ENCODE data around the gene ABCC6. TPM values are rescaled to one million over a fixed set of nuclear protein-coding genes. Genes with fewer than 3 reads are reported as not detected.
"Not testable (repeated sequence)": the region's sequence is repeated elsewhere in the genome, so short reads cannot be mapped to it uniquely, and the experiment has no call there.

The ABCC6 gene
- total RNA-seq, 4 donors from 2014 or later, result 0.23 to 2.1 (median 0.90) TPM

- no peak overlapping the region for H3K4me3 ChIP-seq (ENCODE audit: low read depth, poor library complexity, severe bottlenecking)
- DNase-seq (ENCODE audit: low spot score in 2 of 2), result no peak
- WGBS, 2 donors, result 86 to 87% methylated on average over 4 of the region's 4 CpGs
- intact Hi-C loops (cut with DNase I; ENCODE audit: low total_unique reads), result no loop called here
- TF ChIP-seq POLR2A (IDR thresholded peaks at IDR 0.05), result no peak
- TF ChIP-seq CTCF (IDR thresholded peaks at IDR 0.05), result no peak
Measured at GRCh38 chr16:16163109-16163508, 60.2 kb downstream of the ABCC6 start.

- DNase-seq (ENCODE audit: low spot score in 2 of 2), result no peak
- 73 to 79% methylated on average over 3 of the region's 3 CpGs for WGBS, 2 donors
- TF ChIP-seq CTCF (IDR thresholded peaks at IDR 0.05), result no peak
- no peak for TF ChIP-seq POLR2A (IDR thresholded peaks at IDR 0.05)
- intact Hi-C loops (cut with DNase I; ENCODE audit: low total_unique reads), result no loop called here
- no peak overlapping the region for H3K4me3 ChIP-seq (ENCODE audit: low read depth, poor library complexity, severe bottlenecking)
Measured at GRCh38 chr16:16162591-16162990, 60.7 kb downstream of the ABCC6 start.

DNA sequence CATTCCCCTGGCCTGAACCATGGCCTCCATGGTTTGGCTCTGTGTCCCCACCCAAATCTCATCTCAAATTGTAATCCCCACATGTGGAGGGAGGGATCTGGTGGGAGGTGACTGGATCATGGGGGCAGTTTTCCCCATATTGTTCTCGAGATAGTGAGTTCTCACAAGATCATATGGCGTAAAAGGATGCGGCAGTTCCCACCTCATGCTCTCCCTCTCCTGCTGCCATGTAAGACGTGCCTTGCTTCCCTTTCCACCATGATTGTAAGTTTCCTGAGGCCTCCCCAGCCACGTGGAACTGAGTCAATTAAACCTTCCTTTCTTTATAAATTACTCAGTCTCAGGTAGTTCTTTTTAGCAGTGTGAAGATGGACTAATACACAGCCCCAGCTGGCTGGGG, 61.5 kb downstream of the ABCC6 start:
- WGBS, 2 donors, result 75 to 81% methylated on average over 5 of the region's 5 CpGs

GRCh38 chr16:16161319-16161718, 62.0 kb downstream of the ABCC6 start:
- intact Hi-C loops (cut with DNase I; ENCODE audit: low total_unique reads), result no loop called here
- DNase-seq (ENCODE audit: low spot score in 2 of 2), result no peak
- WGBS, 2 donors, result 67 to 75% methylated on average over 4 to 5 of the region's 5 CpGs
- TF ChIP-seq POLR2A (IDR thresholded peaks at IDR 0.05) (no peak), CTCF (IDR thresholded peaks at IDR 0.05) (no peak)
- H3K4me3 ChIP-seq (ENCODE audit: low read depth, poor library complexity, severe bottlenecking), result no peak overlapping the region

More for the DNA sequence above, 61.5 kb downstream of the ABCC6 start:
- DNase-seq (ENCODE audit: low spot score in 2 of 2); intact Hi-C loops (cut with DNase I; ENCODE audit: low total_unique reads); H3K4me3 ChIP-seq (ENCODE audit: low read depth, poor library complexity, severe bottlenecking): not testable (repeated sequence)

- 87 to 94% methylated on average over 3 of the region's 3 CpGs for WGBS, 2 donors
- no peak overlapping the region for H3K4me3 ChIP-seq (ENCODE audit: low read depth, poor library complexity, severe bottlenecking)
- TF ChIP-seq POLR2A (IDR thresholded peaks at IDR 0.05), result no peak
- TF ChIP-seq CTCF (IDR thresholded peaks at IDR 0.05), result no peak
- intact Hi-C loops (cut with DNase I; ENCODE audit: low total_unique reads), result no loop called here
- DNase-seq (ENCODE audit: low spot score in 2 of 2), result no peak
Measured at GRCh38 chr16:16159662-16160061, 63.6 kb downstream of the ABCC6 start.

DNA sequence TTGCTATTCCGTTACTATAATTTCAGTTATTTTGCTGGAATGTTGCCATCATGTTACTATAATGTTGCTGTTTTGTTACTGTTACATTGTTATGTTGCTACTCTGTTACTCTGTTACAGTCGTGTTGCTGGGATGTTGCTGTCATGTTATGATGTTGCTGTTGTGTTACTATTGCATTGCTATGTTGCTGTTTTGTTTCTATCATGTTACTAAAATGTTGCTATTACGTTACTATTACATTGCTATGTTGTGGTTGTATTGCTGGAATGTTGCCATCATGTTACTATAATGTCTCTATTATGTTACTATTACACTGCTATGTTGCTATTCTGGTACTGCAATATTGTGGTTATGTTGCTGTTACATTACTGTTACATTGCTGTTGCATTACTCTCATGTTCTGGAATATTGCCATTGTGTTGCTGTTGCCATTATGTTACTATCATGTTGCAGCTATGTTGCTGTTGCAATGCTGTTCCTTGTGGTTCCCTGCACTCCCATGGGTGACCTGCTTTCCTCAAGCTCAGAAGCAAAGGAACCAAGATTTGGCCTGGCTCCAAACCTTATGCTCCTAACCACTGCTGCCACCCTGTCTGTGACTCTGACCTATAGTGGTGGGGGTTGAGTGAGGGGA, 64.4 kb downstream of the ABCC6 start:
- no peak for DNase-seq (ENCODE audit: low spot score in 2 of 2)
- H3K4me3 ChIP-seq (ENCODE audit: low read depth, poor library complexity, severe bottlenecking), result no peak overlapping the region
- intact Hi-C loops (cut with DNase I; ENCODE audit: low total_unique reads), result no loop called here
- TF ChIP-seq POLR2A (IDR thresholded peaks at IDR 0.05) (no peak), CTCF (IDR thresholded peaks at IDR 0.05) (no peak)
- WGBS, 2 donors, result 72 to 73% methylated on average over 3 of the region's 3 CpGs

All from lower leg skin (tissue), 4 donors.